GM12864 (cell line): ENCODE data around the gene MRPS27.

ENCODE experiments used
- DNase-seq: peaks from one replicate; pipeline ENCODE4 v3.0.0-alpha.2; 2011; ENCODE audit warnings: low read depth
- H3K4me3 ChIP-seq: 2 replicates; pipeline ENCODE4 v1.5.1; 2011; ENCODE audit warnings: mild to moderate bottlenecking, low read depth, low read length, control low read depth
- CTCF ChIP-seq: IDR thresholded peaks from 2 replicates; pipeline ENCODE4 v1.5.1; 2011; ENCODE audit warnings: low read depth, mild to moderate bottlenecking, moderate library complexity, low read length, control low read depth, inconsistent platforms; ENCODE audit errors: missing control alignments

Gene MRPS27

GRCh38 chr5:72352616-72353015, 32.6 kb upstream of the MRPS27 start:
- TF ChIP-seq CTCF: no peak
- H3K4me3 ChIP-seq: no peak overlapping the region
- DNase-seq: no peak

GRCh38 chr5:72351376-72351775, 31.3 kb upstream of the MRPS27 start:
- no peak for DNase-seq
- no peak for TF ChIP-seq CTCF
- H3K4me3 ChIP-seq: no peak overlapping the region

- H3K4me3 ChIP-seq: no peak overlapping the region
- no peak for DNase-seq
- no peak for TF ChIP-seq CTCF
Observed at GRCh38 chr5:72347801-72348308, 27.8 kb upstream of the MRPS27 start.

GRCh38 chr5:72346398-72346797, 26.4 kb upstream of the MRPS27 start:
- no peak for DNase-seq
- no peak for TF ChIP-seq CTCF
- H3K4me3 ChIP-seq: no peak overlapping the region

GRCh38 chr5:72338689-72339209, 18.7 kb upstream of the MRPS27 start:
- TF ChIP-seq CTCF: no peak
- no peak overlapping the region for H3K4me3 ChIP-seq
- DNase-seq: no peak

GRCh38 chr5:72337159-72337558, 17.1 kb upstream of the MRPS27 start:
- no peak for DNase-seq
- TF ChIP-seq CTCF: no peak

GRCh38 chr5:72330712-72331111, 10.7 kb upstream of the MRPS27 start:
- DNase-seq: no peak
- H3K4me3 ChIP-seq: no peak overlapping the region
- no peak for TF ChIP-seq CTCF

More at GRCh38 chr5:72337159-72337558, 17.1 kb upstream of the MRPS27 start:
- no peak overlapping the region for H3K4me3 ChIP-seq
